LNCaP clone FGC (cell line): ENCODE data around the gene TMEM235.

Experiments used
- DNase-seq: peaks from one replicate; pipeline ENCODE4 v3.0.0-alpha.2; 2011; ENCODE audit warnings: low read depth
- H3K4me3 ChIP-seq: 2 replicates; pipeline ENCODE4 v1.5.1; 2011; ENCODE audit warnings: mild to moderate bottlenecking, low read depth, low read length, control low read depth
- CTCF ChIP-seq: IDR thresholded peaks from 2 replicates; pipeline ENCODE4 v1.5.1; 2012; ENCODE audit warnings: mild to moderate bottlenecking; ENCODE audit not compliant: control insufficient read depth, insufficient read depth; ENCODE audit errors: extremely low read depth

The TMEM235 gene

GRCh38 chr17:78263736-78264340, 32.4 kb downstream of the TMEM235 start:
- no peak for DNase-seq
- H3K4me3 ChIP-seq, result no peak overlapping the region
- no peak for TF ChIP-seq CTCF

- no peak for DNase-seq
- H3K4me3 ChIP-seq, result no peak overlapping the region
- TF ChIP-seq CTCF, result no peak
Measured at GRCh38 chr17:78264590-78264989, 33.2 kb downstream of the TMEM235 start.

- TF ChIP-seq CTCF, result no peak
- no peak for DNase-seq
- no peak overlapping the region for H3K4me3 ChIP-seq
Measured at GRCh38 chr17:78265121-78265520, 33.7 kb downstream of the TMEM235 start.

- TF ChIP-seq CTCF, result no peak
- DNase-seq, result peak; percentile 54
- no peak overlapping the region for H3K4me3 ChIP-seq
Measured at GRCh38 chr17:78266231-78266631, 34.8 kb downstream of the TMEM235 start.

GRCh38 chr17:78266771-78267170, 35.3 kb downstream of the TMEM235 start:
- no peak for DNase-seq
- no peak overlapping the region for H3K4me3 ChIP-seq
- no peak for TF ChIP-seq CTCF

GRCh38 chr17:78267253-78268073, 36.0 kb downstream of the TMEM235 start:
- TF ChIP-seq CTCF, result no peak
- no peak for DNase-seq
- no peak overlapping the region for H3K4me3 ChIP-seq
